GM12872 (cell line): ENCODE data around the gene DSCAML1.

ENCODE experiments used
- TF ChIP-seq, protein P1 (sequence below): IDR thresholded peaks from 3 replicates; pipeline ENCODE4 v1.5.1; 2011; ENCODE audit warnings: low read depth, mild to moderate bottlenecking, low read length, moderate library complexity; ENCODE audit not compliant: insufficient read depth

The DSCAML1 gene

DNA sequence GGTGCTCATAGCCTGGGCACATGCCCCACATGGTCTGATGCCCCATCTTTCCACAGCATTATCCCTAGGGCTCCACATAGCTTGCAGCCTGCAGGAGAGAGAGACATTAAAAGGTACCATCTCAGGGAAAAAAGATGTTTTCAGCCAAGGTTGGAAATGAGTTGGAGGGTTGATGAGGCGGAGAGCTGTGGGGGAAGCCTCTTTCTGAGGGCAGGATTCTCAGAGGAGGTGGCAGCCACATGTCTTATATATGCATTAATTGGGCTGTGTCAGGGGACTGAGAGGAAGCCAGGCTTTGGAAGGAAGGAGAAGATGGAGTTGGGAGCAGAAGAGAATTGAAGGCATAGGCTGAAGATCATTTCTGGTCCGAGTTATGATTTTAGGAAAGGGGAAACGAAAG is 411.5 kb downstream of the DSCAML1 start:
- TF ChIP-seq, protein P1, sequence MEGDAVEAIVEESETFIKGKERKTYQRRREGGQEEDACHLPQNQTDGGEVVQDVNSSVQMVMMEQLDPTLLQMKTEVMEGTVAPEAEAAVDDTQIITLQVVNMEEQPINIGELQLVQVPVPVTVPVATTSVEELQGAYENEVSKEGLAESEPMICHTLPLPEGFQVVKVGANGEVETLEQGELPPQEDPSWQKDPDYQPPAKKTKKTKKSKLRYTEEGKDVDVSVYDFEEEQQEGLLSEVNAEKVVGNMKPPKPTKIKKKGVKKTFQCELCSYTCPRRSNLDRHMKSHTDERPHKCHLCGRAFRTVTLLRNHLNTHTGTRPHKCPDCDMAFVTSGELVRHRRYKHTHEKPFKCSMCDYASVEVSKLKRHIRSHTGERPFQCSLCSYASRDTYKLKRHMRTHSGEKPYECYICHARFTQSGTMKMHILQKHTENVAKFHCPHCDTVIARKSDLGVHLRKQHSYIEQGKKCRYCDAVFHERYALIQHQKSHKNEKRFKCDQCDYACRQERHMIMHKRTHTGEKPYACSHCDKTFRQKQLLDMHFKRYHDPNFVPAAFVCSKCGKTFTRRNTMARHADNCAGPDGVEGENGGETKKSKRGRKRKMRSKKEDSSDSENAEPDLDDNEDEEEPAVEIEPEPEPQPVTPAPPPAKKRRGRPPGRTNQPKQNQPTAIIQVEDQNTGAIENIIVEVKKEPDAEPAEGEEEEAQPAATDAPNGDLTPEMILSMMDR = no peak

DNA sequence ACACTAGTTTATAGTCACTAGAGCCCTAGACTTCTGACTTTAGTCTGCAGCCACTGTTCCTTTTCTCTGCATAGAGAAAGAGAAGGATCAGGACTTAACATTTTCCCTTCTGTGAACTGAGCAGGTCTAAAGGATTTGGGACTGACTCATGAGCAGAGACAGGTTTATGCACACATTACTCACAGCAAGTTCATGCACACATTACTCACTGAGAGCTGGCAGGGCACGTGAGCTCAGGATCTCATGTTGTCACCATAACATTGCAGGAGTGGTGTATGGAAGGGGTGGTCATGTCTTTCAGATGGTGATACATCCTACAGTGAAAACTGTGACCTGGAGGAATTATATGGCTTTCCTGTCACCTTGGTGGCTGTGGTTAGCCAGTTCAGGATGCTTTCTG is 413.0 kb downstream of the DSCAML1 start:
- TF ChIP-seq, protein P1 = no peak

DNA sequence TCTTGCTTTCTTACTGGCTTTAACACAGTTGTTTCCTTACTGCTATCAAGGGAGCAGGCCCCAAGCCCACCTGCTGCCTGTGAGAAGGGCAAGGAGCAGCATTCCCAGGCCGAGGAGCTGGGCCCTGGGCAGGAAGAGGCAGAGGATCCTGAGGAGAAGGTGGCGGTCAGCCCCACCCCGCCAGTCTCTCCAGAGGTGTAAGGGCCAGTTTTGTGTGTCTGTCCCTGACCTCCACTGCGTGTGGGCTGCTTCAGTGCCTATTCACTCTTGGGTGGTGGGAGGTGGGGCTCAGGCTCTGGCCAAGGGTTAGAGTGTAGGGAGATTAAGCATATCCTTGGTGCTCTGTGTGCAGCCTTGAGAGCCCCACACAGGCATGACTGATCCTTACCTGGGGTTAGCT is 414.3 kb downstream of the DSCAML1 start:
- TF ChIP-seq, protein P1 = no peak

DNA sequence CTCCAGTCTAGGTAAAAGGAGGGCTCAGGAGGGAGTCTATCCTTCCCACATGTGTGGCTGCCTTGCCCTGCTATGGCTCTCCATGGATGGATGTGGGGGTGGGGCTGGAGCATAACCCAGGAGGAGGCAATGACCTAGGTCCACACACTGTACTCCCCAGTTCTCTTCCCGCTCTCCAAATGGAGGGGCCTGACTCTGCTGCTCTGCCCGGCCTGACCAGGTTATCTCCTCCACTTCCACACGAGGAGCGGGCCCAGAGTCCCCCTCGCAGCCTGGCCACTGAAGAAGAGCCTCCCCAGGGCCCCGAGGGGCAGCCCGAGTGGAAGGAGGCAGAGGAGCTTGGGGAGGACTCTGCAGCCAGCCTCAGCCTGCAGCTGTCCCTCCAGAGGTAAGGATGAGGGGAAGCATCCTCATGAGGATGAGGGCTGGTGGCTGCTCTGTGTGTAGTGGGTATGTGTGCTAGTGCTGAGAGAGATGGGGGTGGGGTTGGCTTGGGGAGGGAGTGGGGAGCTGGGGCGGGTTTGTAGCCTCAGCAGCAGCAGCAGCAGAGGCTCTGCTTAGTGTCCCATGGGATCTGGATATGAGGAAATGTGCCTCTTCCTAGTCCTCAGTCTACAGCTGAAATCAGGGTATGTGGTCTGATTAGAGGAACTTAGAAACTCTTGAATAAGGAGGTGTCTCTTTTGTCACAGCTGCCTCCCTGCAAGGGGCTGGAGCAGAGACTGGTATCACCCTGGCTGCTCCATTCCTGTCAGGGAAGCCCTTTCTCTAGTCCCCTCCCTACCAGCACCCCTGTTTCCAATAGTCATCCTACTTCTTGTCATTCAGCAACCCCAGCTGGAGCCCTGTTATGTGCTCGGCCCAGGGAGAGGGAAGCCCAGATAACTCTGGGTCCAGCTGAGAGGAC is 415.3 kb downstream of the DSCAML1 start:
- TF ChIP-seq, protein P1 = no peak

DNA sequence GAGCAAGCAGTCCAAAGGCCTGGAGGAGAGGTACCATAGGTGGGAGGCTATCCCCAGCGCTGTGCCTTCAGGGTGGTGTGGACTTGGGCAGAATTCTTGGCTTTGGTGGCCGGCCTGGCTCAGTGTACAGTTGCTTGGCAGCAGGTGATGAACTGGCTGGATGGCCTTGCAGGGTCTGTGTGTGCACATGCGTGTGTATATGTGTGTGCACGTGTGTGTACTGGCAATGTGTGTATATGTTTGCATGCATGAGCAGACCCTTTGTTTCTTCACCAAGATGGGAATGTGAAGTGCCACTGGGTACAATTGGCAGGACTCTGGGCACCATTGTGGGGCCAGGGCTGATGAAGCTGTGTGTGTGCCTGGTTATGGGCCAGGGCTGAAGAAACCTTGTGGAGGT is 416.3 kb downstream of the DSCAML1 start:
- TF ChIP-seq, protein P1 = no peak

DNA sequence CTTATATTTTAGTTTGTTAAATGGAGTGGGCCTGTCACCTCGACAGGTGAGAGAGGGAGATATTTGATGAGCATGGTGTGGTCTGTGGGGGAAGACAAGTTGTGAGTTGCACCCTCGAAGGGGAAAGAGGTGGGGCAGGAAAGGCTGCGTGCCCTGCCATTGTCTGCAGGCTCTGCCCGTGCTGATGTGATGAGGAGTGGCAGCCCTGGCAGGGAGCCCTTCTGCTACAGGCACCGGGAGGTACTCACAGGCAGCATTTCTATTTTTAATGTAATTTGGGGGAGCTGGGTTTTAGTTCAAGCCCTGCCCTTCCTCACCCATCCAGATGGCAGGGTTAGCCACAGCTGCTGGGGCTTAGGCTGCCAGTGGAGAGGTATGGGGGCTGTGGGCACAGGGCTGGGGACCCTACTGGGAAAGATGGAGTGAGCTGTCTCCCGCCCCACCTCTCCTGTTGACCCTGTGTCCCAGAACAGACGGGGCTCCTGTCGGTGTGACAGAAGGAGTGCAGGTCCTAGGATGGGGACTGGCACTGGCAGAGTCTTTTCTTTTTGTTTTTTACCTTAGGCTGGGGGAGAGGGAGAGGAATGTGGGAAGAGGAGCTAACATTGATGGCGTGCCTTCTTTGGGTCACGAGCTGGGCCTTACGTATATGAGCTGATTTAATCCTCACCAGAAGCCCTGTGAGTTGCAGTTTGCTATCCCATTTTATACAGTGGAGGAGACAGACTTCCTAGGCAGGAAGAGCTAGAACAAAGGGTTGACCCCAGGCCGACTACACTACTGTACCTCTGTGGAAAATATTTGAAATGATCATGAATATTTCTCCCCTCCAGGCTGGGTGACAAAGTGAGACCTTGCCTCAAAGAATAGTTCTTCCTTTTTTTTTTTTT is 417.8 kb downstream of the DSCAML1 start:
- TF ChIP-seq, protein P1 = no peak
